Nephron progenitor cell (in vitro differentiated cells): ENCODE measurements around the gene CCSAP.

Experiments
- DNase-seq: peaks from one replicate; pipeline ENCODE4 v3.0.0; 2021
- H3K27ac Mint-ChIP-seq: 2 replicates; pipeline ENCODE4 v1.8.0; 2021; ENCODE audit warnings: mild to moderate bottlenecking, moderate library complexity, mixed read lengths
- H3K27me3 Mint-ChIP-seq: 2 replicates; pipeline ENCODE4 v1.8.0; 2021; ENCODE audit warnings: mild to moderate bottlenecking, low read depth, mixed read lengths; ENCODE audit not compliant: poor library complexity
- H3K36me3 Mint-ChIP-seq: 2 replicates; pipeline ENCODE4 v1.8.0; 2021; ENCODE audit warnings: low read depth, mixed read lengths
- H3K4me1 Mint-ChIP-seq: 2 replicates; pipeline ENCODE4 v1.8.0; 2021; ENCODE audit warnings: mixed read lengths
- H3K4me3 Mint-ChIP-seq: 2 replicates; pipeline ENCODE4 v1.8.0; 2021; ENCODE audit warnings: mild to moderate bottlenecking, moderate library complexity, mixed read lengths
- H3K9me3 Mint-ChIP-seq: 2 replicates; pipeline ENCODE4 v1.8.0; 2021; ENCODE audit warnings: mild to moderate bottlenecking, moderate library complexity, mixed read lengths
- TF ChIP-seq, protein P1 (sequence below): fragments of 200-600 bp; sonication (generic); IDR thresholded peaks from 2 replicates; pipeline ENCODE4 v1.5.0; 2021; ENCODE audit warnings: antibody characterized with exemption

CCSAP gene, protein sequence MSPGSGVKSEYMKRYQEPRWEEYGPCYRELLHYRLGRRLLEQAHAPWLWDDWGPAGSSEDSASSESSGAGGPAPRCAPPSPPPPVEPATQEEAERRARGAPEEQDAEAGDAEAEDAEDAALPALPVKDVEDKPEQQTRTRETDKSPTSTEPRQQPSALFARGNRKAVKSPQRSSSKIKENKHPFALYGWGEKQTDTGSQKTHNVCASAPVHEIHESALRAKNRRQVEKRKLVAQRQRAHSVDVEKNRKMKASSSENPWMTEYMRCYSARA

DNA sequence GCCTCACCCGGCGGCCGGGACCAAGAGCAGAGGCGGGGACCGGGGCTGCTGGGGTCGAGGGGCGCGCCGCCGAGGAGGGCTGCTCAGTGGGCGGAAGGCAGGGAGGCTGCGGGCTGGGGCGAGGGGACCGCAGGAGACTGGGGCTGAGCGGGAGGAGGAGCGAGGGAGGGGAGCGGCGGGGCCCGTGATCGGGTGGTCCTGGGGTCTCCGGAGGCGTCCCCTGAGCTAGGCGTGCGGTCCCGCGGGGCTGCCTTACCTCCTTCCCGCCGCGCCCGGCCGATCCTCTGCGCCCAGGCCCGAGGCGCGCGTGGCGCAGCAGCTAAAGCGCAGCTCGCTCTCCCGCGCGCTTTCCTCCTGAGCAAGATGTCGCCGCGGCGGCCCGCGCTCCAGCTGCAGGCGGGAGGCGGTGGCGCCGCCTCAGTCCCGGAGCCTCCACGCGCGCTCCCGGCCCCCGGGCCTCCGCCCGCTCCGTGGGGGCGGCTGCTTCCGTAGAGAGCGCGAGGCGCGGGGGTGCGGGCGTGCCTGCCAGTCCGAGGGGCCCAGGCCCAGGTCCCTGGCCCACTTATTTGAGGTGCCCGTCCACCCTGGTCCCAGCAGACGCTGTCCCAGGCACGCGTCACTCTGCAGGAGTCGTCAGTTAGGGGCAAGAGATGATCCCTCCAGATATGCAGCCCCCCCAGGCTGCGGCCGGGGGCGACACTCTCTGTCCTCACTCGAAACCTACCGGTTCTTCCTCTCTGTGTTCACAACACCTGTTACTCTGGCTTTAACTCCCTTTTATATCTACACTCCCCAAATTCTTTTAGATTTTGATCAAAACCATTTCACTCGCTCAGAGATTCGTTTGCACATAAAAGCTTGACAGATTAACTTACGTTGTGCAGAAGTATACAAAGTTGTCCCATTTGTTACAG is at the start of gene CCSAP:
Gene CCSAP, minus strand, starts transcription at position 392 of the 914 bp plus-strand sequence. CDS start 582 bp downstream, outside the sequence.
- Mint-ChIP-seq H3K4me3 (peak within 1 kb of the TSS; percentile 98), H3K27ac (peak within 1 kb of the TSS; percentile 1), H3K27me3 (peaks cover 49% of the 10 kb centered on the region), H3K4me1 (peaks cover 41% of the 10 kb centered on the region), H3K36me3 (peaks cover 15% of the 10 kb centered on the region), H3K9me3 (peaks cover 4% of the 10 kb centered on the region)
- DNase-seq: no peak
- TF ChIP-seq, protein P1, sequence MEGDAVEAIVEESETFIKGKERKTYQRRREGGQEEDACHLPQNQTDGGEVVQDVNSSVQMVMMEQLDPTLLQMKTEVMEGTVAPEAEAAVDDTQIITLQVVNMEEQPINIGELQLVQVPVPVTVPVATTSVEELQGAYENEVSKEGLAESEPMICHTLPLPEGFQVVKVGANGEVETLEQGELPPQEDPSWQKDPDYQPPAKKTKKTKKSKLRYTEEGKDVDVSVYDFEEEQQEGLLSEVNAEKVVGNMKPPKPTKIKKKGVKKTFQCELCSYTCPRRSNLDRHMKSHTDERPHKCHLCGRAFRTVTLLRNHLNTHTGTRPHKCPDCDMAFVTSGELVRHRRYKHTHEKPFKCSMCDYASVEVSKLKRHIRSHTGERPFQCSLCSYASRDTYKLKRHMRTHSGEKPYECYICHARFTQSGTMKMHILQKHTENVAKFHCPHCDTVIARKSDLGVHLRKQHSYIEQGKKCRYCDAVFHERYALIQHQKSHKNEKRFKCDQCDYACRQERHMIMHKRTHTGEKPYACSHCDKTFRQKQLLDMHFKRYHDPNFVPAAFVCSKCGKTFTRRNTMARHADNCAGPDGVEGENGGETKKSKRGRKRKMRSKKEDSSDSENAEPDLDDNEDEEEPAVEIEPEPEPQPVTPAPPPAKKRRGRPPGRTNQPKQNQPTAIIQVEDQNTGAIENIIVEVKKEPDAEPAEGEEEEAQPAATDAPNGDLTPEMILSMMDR: no peak

DNA sequence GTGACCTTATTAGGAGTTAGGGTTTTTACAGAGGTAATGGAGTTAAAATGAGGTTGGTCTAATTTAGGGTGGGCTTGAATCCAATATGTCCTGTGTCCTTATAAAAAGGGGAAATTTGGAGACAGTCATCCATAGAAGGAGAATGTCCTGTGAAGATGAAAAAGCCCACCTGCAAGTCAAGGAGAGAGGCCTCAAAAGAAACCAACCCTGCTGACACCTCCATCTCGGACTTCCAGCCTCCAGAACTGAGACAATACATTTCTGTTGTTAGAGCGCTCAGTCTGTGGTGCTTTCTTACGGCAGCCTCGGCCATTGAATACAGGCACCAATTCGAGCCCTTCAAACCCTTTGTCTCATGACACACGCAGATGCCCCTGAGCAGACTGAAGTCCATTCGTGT is 47.3 kb upstream of the CCSAP start:
- Mint-ChIP-seq H3K9me3 (peaks cover 7% of the 10 kb centered on the region), H3K4me1 (peaks cover 15% of the 10 kb centered on the region), H3K27ac (no peak overlapping the region), H3K4me3 (no peak overlapping the region), H3K27me3 (peaks cover 30% of the 10 kb centered on the region), H3K36me3 (no peaks in the 10 kb centered on the region)
- DNase-seq: no peak
- TF ChIP-seq, protein P1: no peak

DNA sequence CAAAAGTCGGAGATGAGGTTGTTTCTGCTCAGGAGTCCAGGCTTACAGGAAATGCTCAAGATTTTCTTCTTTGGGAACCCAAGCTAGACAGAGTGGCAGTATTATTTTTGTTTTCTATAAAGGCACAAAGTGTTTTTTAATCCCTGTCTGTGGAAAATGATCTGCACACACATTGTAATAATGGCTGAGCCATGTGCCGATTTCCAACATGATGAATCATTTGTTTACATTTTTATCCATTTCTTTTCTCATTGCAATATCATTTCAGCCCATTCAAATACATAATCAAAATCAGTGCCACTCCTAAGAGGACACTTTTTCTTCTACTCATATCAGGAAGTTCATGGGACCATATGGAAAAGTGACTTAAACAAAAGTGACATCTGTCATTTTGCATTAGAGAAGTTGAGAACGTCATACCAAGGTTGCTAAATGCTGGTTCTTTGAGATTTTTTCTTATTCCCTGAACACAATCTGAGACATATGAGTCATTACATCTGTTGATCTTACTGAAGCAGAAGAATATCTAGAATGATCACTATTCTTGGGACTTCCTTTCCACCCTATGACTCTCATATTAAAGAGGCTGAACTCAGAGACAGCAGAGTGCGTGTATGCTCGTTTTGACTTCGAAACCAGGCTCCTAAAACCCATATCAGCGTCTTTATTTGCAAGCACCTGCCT is 46.2 kb upstream of the CCSAP start:
- no peaks in the 10 kb centered on the region for H3K36me3 Mint-ChIP-seq
- no peak for DNase-seq
- peaks cover 24% of the 10 kb centered on the region for H3K27me3 Mint-ChIP-seq
- peaks cover 15% of the 10 kb centered on the region for H3K4me1 Mint-ChIP-seq
- H3K27ac Mint-ChIP-seq: no peak overlapping the region
- H3K4me3 Mint-ChIP-seq: no peak overlapping the region
- TF ChIP-seq, protein P1: no peak
- peaks cover 7% of the 10 kb centered on the region for H3K9me3 Mint-ChIP-seq

DNA sequence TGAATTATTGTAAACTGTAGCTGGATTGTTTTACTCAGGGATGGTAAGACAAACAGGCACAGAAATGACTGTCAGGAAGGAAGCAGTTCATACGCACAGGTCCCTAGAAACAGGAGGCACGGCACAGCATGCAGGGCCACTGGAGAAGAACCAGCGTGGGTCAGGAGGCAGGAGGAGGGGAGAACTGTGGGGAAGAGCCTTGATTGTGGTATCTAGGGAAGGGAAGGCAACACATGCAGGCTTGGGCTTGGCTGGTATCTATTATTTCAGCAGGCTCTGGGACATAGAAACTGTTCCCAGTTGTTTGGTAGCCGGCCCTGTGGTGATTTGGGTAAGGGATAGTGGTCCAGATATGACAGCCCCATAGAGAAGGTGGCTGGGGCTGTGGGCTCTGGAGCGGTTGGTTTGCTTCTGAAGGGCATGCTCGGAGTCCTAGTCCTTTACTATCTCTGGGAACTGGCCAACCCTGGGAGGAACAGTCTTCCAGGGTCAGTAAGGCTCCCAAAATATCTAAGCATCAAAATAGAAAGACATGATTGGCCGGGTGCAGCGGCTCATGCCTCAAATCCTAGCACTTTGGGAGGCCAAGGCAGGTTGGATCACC is 43.1 kb upstream of the CCSAP start:
- TF ChIP-seq, protein P1: no peak
- Mint-ChIP-seq H3K4me1 (peaks cover 21% of the 10 kb centered on the region), H3K27me3 (peaks cover 15% of the 10 kb centered on the region)

DNA sequence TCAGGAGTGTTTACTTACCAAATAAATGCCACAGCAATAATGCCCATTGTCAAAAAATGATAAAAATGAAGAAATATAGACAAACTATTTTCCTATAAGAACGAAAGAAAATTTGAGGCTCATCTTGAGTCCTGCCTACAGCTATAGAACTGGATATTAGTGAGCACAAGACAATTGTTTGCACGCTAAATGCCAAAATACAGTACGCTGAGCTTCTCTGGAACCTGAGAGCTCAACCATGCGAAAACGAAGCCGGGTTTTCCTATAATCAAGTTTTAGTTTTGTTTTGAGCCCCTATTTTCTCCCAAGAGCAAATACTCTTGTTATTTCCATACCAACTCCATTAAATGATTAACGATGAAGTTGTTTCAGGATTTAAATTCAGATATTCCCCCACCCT is 42.0 kb upstream of the CCSAP start:
- Mint-ChIP-seq H3K4me1 (peaks cover 32% of the 10 kb centered on the region), H3K9me3 (peaks cover 4% of the 10 kb centered on the region), H3K27ac (peak overlapping the region; percentile 66)

More for the DNA sequence above, 43.1 kb upstream of the CCSAP start:
- H3K36me3 Mint-ChIP-seq: no peaks in the 10 kb centered on the region
- H3K9me3 Mint-ChIP-seq: peaks cover 7% of the 10 kb centered on the region
- peak overlapping the region; percentile 16 for H3K27ac Mint-ChIP-seq
- no peak overlapping the region for H3K4me3 Mint-ChIP-seq
- DNase-seq: no peak

More for the DNA sequence above, 42.0 kb upstream of the CCSAP start:
- H3K27me3 Mint-ChIP-seq: peaks cover 19% of the 10 kb centered on the region
- TF ChIP-seq, protein P1: no peak
- no peak overlapping the region for H3K4me3 Mint-ChIP-seq
- no peaks in the 10 kb centered on the region for H3K36me3 Mint-ChIP-seq
- no peak for DNase-seq
